HG03280 (cell line): ENCODE data around the gene PDE9A.
"Not testable (repeated sequence)": the region's sequence is repeated elsewhere in the genome, so short reads cannot be mapped to it uniquely, and the experiment has no call there.

Source experiments
- ATAC-seq: cut with Tn5 transposase; IDR thresholded peaks from one replicate; pipeline ENCODE4 v1.9.1; 2021; ENCODE audit warnings: mild to moderate bottlenecking, moderate library complexity; ENCODE audit not compliant: unreplicated experiment

The PDE9A gene

DNA sequence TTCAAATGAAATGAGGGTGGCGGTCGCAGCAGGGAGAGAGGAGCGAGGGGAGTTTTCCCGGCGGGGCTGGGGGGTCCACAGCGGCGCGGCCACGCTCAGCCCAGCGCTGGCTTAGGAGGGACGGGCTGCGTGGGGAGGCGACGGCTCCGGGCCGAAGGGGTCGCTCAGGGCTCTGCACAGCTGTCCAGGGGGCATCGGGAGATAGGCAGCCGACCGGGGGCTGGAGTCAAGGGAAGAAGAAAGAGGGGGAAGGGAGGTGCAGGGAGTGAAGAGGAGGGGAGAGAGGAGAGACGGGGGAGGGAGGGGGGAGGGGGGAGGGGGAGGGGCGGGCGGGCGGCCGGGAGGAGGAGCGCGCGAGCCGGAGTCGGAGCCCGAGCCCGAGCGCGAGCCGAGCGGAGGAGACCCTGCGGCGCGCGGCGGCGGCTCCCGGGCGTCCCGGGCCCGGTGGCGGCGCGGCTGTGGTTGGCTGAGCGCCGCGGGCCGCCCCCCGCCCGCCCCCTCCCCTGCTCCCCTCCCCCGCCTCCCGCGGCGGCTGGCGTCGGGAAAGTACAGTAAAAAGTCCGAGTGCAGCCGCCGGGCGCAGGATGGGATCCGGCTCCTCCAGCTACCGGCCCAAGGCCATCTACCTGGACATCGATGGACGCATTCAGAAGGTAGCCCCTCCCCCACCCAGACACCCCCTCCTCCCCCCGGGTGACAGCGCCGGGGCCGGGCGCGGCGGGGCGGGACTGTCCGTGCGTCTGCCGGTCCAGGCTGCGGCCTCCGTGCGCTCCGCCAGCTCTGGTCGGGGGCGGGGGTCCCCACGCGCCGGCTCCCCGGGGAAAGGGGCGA lies at the start of gene PDE9A:
PDE9A (plus strand) TSS at position 391 of the 831 bp plus-strand sequence; CDS start at position 585, 194 bp downstream.
- no peak for ATAC-seq

DNA sequence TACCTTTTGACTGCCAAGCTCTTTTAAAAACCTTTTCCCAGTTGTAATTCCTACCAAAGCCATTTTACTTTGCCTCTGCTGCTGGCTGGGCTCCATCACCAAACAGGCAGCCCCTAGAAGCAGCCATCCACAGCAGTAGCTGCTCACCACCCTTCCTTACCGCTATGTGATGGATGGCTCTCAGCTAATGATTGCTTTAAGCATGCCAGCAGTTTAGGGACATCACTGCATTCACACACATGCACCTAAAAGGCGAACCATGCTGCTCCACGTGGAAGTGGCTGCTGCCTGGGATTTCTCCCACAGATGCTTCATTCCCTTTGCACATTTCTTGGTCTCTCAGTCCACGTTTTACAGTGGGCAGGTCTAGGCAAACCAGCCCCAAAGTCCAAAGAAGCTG lies 46.3 kb upstream of the PDE9A start:
- ATAC-seq: no peak

DNA sequence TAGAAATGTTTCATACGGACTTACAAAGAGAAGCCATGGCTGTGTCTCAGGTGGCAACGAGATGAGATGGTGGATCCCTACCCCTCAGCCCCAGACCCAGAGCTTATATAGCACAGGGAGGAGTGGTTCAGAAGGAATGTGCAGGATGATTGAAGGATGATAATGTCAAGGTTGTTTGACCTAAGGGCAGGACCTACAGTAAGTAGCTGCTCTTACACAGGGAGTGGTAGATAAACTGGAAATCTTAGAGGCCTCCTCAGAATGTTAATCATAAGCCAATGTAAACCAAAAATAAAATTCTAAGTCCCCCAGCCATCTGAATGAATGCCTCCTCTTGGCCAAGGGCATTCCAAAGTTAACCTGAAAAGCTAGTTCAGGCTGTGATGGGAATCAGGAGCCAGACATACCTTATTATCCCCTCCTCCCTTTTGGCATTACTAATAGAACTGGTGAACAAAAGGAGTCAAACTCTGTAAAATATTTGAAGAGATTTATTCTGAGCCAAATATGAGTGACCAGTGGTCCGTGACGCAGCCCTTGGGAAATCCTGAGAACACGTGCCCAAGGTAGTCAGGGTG lies 45.8 kb upstream of the PDE9A start:
- ATAC-seq: no peak

DNA sequence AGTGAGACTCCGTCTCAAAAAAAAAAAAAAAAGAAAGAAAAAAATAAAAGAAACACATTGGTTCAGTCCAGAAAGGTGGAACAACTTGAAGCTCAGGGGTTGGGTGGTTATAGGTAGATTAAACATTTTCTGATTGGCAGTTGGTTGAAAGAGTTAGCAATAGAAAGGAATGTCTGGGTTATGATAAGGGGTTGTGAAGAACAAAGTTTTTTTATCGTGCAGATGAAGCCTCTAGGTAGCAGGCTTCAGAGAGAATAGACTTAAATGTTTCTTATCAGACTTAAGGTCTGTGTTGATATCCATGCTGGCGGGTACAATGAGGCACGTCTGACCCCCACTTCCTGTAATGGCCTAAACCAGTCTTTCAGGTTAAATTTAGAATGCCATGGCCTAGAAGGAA lies 45.0 kb upstream of the PDE9A start:
- ATAC-seq: no peak

DNA sequence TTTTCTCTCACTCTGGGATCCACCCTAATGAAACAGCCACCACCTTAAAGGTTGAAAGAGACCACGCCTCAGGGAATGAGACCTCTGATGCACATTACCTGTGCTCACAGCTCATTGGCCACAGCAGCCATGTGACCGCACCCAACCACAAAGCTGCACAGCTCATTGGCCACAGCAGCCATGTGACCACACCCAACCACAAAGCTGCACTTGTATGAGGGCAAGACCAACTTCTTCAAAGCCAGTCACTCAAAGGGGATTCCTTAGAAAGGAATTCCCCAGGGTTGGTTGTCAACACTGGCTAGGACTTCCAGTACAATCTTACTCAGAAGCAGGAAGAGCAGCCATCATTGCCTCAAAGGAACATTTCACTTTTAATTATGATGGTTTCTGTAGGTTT lies 43.6 kb upstream of the PDE9A start:
- no peak for ATAC-seq

DNA sequence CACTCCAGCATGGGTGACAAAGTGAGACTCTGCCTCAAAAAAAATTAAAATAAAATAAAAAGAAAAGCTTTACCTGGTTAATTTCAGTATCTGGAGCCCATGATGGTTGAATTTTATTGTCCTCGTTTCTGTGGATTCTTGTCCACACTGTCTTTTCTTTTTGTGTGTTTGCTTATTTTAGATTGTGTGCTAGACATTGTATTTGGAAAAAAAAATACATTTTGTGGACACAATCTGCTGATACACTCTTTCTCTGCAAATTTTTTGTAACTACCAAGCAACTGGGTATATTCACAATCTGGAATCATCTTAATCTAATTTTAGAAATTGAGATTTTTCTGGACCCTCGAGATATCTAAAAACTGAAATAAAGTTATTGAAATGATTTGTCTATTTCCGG lies 41.6 kb upstream of the PDE9A start:
- ATAC-seq: no peak

DNA sequence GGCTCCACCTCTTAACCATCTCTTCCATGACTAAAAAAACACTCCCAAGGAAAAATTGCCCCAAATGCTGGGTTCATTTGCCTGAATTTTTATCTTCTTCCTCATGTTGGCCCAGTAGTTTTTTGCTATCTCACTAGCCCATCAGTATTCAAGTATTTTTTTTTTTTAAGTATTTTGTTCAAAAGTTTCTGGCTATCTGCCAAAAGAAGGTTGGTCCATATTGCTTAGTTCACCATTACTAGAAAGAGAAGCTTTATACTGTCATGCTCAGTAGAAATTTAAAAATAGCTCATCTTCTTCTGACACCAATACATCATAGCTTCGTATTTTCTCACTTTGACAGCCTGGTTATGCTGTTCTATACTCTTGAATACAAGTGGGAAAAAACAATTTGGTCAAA lies 41.0 kb upstream of the PDE9A start:
- ATAC-seq: no peak

DNA sequence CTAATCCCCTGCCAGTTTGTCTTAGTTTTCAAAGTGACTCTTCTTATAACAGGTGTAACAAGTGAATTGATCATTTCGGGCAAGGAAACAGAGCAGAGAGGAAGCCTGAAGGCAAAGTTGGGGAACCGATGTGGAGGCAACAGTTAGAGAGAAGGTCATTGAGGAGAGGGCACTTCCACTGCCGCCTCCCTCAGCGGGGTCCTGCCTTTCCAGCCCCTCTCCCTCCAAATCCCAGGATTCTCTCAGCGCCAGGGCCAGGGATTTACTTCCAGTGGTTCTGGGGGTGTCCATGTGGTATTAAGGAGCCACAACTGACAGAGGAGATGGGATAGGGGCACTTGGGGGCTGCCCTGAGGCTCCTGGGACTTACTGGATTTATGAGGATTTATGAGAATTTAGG lies 39.7 kb upstream of the PDE9A start:
- no peak for ATAC-seq

DNA sequence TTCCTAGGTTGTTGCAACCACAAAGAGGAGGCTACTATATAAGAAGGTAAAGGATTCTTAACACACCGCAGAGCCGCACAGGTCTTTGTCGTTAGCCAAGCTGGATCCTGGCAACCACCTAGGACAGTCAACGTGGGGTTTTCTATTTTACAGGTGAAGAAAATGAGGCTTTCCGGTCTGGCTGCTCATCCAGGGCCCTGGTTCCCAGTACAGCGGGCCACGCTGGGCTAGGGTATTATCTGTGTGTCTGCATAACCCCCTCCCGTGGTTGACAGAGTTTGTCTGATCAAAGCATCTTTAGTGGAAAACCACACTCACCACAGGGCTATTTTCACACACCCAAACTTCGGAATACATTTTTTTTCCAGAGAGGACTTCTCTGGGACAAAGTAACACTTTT lies 39.0 kb upstream of the PDE9A start:
- ATAC-seq: no peak

DNA sequence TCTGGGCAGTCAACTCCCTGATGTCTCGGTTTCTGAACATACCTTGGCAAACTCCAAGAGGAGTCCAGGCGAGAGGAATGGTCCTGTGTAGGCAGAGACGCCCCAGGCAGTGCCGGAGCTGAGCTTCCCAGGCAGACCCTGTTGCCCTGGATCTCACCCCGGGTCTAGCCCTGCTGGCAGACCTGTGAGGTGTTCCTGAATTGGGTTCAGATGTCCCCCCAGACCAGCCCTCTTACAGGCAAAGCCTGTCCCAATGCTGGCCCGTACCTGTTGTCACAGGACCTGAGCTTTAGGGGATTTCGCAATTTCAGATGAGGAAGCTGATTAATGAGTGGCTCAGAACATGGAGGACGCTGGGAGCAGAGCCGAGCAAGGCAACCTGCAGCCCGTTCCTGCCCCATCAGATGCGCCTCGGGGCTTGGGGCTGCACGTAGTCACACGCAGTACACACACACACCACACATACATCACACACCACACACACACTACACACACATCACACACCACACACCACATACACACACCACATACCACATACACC lies 38.5 kb upstream of the PDE9A start:
- ATAC-seq: no peak

DNA sequence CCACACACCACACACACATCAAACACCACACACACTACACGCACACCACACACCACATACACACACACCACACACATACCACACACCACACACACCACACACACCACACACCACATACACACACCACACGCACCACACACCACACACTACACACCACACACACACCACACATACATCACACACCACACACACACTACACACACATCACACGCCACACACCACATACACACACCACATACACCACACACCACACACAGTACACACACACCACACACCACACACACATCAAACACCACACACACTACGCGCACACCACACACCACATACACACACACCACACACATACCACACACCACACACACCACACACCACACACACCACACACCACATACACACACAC lies 38.0 kb upstream of the PDE9A start:
- not testable (repeated sequence) for ATAC-seq

DNA sequence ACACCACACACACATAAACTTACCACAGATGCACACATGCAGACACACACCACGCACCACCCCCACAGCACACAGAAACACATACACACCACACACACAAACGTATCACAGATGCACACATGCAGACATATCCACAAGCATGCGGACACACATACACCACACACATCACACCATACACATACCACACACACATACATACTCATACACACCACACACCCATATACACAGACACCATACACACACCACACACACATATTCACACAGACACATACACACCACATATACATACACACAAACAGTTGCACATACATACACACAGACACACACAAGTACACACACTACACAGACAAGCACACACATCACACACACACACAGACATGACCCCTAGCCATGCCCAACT lies 37.5 kb upstream of the PDE9A start:
- no peak for ATAC-seq

DNA sequence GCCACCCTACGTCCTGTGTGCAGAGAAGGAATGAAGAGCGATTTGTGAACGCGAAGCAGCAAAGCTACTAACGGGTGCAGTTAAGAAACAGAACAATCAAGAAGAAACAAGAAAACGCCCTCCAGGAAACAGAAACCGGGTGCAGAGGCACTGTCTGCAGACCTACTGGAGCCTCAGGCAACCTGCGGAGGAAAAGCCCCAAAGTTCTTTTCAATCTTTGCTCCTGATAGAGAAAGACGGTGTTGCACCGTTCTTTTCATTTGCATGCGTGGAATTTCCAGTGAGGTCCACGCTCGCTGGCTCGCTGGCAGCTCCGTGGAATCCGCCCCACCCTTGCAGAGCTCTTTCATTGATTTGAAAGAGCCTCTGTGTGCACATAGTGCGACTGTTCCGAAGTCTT lies 37.0 kb upstream of the PDE9A start:
- no peak for ATAC-seq

DNA sequence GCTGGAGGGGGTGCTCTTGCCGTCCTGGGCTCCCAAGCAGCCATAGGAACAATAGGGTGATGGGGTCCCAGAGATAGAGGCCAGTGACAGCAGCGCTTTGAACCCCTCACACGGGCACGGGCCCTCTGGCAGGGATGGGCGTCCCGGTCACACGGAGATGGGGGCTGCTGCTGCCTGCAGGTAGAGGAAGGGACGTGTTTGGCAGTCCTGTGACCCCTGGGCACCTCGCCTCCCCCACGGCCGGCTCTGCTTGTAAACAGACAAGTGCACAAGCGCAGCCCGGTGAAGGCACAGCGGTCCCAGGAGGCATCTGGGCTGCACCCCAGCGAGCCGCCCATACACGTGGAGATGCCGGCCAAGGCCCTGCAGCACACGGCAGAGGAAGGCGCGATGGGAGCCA lies 36.5 kb upstream of the PDE9A start:
- ATAC-seq: no peak

DNA sequence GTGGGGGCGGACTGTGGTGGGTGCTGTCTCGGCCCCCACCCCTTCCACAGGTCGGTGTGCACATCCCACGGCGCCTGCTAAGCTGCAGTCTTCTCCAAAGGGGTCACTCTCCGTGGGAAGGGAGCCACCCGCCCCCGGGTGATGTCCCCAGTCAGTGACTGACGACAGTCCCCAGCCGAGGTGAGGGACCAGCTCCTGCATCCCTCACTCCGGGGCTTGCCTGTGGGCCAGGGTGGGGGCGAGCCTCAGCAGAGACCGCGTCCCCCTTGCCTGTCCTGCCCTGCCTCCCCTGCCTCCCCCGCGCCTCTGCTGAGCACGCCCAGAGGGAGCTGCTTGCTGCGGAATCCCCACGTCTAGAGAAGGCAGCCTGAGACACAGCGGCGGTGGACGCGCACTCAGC lies 35.9 kb upstream of the PDE9A start:
- no peak for ATAC-seq

DNA sequence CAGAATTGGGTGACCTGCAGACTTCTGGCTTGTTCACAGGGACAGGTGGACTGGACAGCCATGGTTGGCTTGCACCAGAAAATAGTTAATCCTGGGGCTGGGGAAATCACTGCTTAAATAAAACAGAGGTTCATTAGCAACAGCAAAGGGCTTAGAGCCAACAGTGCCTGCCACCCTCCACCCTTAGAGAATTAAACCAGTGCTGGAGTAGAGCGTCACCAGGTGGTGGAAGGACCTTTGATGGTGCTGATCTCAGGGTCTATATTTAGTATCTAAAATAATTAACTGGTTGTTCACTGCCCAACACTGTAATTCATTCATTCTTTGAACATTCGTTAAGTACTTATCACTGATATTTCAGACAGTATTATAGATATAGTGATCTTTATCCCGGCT lies 34.7 kb upstream of the PDE9A start:
- ATAC-seq: no peak

DNA sequence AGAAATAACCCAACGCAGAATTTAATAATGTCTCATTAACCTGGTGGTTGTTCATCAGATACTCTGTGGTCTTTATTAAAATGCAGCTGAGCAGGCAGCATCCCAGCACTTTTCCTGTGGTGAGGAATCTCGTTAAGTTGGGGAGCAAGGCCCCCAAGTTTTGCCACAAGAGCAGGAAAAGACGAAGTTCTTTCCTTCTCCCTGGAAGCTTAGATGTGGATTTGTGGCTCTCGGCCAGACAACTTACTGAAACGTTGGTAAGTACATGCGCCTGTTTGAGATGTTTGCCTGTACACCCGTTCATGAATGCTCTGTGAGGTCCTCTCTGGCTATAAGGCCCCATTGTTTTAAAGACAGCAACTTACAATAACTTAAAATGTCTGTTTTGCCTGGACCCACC lies 34.3 kb upstream of the PDE9A start:
- ATAC-seq: no peak

DNA sequence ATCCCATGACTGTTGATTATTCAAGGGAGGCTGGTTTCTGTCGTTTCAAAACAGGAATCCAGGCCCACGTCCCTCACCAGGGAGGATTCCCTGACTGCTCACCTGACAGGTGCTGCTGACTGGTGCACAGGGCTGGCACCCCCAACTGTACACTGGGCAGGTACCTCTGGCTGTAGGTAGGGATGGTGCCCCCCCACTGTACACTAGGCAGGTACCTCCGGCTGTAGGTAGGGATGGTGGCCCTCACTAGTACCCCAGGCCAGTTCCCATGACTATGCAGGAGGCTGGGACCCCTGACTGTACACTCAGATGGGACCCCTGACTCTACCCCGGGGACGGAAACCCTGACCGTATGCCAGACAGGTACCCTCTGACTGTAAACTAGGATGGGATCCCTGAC lies 33.6 kb upstream of the PDE9A start:
- no peak for ATAC-seq

DNA sequence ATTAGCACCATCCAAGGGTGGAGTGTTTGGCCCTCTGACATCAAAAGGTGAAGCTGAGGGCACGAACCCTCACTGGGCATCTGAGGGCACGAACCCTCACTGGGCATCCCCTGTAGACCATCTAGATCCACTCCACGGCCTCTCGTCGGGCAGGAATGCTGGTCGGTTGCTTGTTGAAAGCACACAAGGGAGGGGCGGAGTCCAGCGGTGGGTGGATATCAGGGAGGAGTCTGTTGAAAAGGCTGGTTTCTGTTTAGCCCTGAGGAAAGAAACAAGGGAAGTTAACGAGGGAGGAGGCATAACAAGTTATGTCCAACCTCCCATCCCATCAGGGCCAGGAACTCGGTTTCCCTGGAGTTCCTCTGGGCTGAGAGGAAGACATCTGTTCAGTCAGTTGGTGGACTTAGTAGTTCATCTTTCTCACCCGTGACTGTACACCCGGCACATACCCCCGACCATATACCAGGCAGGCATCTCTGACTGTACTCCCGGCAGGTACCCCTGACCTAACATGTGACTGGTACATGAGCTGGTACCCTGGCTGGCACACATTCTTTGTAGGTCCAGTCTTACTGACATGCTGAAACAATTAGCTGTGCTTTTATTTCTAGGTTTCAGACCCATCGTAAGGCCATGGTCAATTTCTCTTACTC lies 32.1 kb upstream of the PDE9A start:
- no peak for ATAC-seq

DNA sequence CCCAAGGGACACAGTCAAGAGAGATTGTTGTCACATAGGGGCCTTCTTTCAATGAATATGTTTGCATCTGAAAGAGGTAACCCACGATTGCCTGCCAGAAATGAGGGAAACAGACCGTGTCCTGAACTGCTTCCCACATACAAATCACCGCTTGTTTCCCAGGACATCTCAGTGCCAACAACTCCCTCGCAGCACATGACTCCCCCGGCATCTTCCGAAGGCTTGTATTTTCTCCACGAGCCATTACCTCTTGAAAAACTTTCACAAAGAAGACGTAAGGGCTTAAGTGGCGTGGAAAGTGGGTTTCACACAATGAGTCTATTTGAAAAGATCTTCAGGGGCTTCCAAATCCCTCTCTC lies 31.6 kb upstream of the PDE9A start:
- no peak for ATAC-seq

DNA sequence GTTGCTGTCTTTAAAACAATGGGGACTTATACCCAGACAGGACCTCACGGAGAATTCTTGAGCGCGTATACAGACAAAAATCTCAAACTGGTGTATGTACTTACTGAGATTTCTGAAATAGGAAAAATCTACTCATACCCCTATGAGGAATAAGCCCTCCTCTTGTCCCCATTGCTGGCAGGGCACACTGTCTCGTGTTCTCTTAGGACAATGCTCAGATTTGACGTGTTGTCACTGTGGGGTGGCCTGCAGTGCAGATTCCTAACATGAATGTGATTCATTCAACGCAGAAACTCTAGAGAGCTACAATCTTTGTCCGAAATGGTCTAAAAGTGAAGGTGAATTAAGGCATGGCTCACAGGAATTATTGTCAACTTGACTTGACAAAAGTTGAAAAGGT lies 31.1 kb upstream of the PDE9A start:
- no peak for ATAC-seq

DNA sequence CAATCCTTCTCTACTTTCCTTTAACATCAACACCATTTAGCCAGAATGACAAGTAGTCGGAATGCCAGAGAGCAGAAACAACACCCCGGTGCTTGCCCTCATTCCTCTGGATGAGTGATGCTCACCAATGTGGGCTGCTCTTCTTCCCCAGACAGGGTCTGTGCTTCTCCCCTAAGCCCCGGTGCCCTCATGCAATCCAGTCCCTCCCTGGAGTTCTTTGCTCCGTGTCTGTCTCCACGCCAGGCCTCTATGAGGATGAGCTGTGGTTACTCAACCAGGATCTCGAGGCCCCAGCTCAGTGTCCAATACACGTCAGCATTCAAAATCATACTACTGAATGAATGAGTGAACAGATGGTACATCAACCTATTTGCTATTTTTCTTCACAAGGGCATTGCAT lies 29.7 kb upstream of the PDE9A start:
- ATAC-seq: no peak
